VCaP (cell line): ENCODE measurements around the gene LMAN2.
A peak's percentile ranks its signal among the peaks of the same experiment; 100 is the strongest.
"Not testable (repeated sequence)": the region's sequence is repeated elsewhere in the genome, so short reads cannot be mapped to it uniquely, and the experiment has no call there.

ENCODE experiments used
- H3K27ac ChIP-seq: fragments of 450-650 bp; 2 replicates; pipeline ENCODE4 v1.5.1; 2017
- TF ChIP-seq, protein P1 (sequence below): fragments of 450-650 bp; conservative IDR thresholded peaks from 2 replicates; pipeline ENCODE4 v1.5.1; 2017; ENCODE audit warnings: mild to moderate bottlenecking, moderate library complexity

LMAN2 gene

GRCh38 chr5:177310332-177310731 lies 41.1 kb downstream of the LMAN2 start:
- H3K27ac ChIP-seq, result peak overlapping the region; percentile 83
- TF ChIP-seq, protein P1, sequence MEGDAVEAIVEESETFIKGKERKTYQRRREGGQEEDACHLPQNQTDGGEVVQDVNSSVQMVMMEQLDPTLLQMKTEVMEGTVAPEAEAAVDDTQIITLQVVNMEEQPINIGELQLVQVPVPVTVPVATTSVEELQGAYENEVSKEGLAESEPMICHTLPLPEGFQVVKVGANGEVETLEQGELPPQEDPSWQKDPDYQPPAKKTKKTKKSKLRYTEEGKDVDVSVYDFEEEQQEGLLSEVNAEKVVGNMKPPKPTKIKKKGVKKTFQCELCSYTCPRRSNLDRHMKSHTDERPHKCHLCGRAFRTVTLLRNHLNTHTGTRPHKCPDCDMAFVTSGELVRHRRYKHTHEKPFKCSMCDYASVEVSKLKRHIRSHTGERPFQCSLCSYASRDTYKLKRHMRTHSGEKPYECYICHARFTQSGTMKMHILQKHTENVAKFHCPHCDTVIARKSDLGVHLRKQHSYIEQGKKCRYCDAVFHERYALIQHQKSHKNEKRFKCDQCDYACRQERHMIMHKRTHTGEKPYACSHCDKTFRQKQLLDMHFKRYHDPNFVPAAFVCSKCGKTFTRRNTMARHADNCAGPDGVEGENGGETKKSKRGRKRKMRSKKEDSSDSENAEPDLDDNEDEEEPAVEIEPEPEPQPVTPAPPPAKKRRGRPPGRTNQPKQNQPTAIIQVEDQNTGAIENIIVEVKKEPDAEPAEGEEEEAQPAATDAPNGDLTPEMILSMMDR, result no peak

GRCh38 chr5:177309351-177310191 lies 41.9 kb downstream of the LMAN2 start:
- TF ChIP-seq, protein P1, result peak; percentile 99
- peak overlapping the region; percentile 83 for H3K27ac ChIP-seq

DNA sequence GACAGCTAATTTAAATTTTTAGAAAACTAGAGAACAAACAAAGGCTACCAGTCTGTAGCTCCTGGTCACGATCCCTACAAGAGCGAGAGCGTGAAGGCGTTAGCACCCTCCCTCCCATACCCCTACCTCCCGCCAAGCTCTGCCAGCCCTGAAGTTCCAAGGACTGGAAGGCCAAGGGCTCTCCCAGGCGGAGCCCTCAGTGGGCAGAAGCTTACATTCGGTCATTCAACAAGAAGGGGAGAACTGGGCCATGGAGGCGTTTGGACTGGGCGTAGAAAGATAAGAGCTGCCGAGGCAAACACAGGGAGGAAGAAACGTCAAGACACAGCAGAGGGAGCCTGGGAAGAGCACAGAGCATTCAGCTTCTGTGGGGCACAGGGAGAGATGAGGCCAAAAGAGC lies 42.7 kb downstream of the LMAN2 start:
- TF ChIP-seq, protein P1, result no peak
- peak overlapping the region; percentile 83 for H3K27ac ChIP-seq

GRCh38 chr5:177307544-177308363 lies 43.7 kb downstream of the LMAN2 start:
- H3K27ac ChIP-seq, result peak overlapping the region; percentile 83; the same call in 1 of the 2 replicates
- TF ChIP-seq, protein P1, result no peak

DNA sequence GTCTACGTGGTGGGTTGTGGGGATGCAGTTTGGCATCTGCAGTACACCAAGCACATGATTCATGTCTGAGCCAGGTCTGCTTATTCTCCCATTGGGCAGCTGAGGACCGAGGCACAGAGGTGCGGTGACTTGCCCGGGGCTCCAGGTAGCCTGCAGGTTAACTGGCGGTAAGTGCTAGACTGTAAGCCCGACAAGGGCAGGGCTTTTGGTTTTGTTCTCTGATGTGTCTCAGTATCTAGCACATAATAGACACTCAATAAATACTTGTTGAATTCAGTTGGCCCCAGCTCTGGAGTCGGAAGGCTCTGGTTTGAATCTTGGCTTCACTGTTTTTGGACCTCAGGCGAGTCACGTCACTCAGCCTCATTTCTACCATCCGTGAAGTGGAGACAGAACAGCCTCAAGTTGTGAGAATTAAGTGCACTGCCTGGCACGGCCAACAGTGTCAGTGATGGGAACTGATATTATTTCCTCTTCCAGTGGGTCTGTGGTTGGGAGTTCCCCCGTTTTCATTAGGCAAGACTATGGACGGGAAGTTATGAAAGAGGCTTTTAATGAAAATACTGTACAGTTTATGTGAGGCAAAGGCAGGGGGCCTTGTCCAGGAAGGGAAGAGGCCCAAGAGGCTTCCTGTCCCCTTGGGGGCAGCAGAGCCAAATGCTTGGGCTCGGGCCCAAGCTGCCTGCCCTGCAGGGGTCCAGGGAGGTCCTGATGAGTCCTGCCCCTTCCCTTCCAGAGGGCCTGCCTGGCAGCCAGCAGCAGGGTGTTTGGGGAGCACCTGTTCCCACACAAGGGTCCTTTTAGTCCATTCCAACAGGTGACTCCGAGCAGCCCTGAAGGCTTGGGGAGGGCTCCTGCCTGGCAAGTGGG lies 44.6 kb downstream of the LMAN2 start:
- TF ChIP-seq, protein P1, result no peak

GRCh38 chr5:177306103-177306640 lies 45.3 kb downstream of the LMAN2 start:
- not testable (repeated sequence) for H3K27ac ChIP-seq

More for the DNA sequence above, 44.6 kb downstream of the LMAN2 start:
- peak overlapping the region; percentile 83; the same call in 1 of the 2 replicates for H3K27ac ChIP-seq

GRCh38 chr5:177304392-177305119 lies 46.9 kb downstream of the LMAN2 start:
- peak overlapping the region; percentile 95 for H3K27ac ChIP-seq
- TF ChIP-seq, protein P1, result no peak
